Upper lobe of left lung (tissue), 4 donors: ENCODE data around the gene SND1.

ENCODE experiments used
- EP300 ChIP-seq, 4 donors: sonication (generic); formaldehyde crosslinking; IDR thresholded peaks; one replicate each; pipeline ENCODE4 v1.5.1; 2017; ENCODE audit warnings: antibody characterized with exemption in 4 of 4, control low read depth in 2 of 4
- POLR2A ChIP-seq, 4 donors: fragments of 450-650 bp; IDR thresholded peaks; one replicate each; pipeline ENCODE4 v1.5.1; 2016 to 2017; ENCODE audit warnings: antibody characterized with exemption in 4 of 4, mild to moderate bottlenecking in 2 of 4
- TF ChIP-seq, protein P1 (sequence below), 6 experiments: fragments of 450-650 bp in 4 of 6; fragments of 200-600 bp in 2 of 6; sonication (generic) in 2 of 6; IDR thresholded peaks; one replicate each; pipeline ENCODE4 v1.5.1; 2016 to 2019; ENCODE audit warnings: antibody characterized with exemption in 6 of 6

- TF ChIP-seq, protein P1, sequence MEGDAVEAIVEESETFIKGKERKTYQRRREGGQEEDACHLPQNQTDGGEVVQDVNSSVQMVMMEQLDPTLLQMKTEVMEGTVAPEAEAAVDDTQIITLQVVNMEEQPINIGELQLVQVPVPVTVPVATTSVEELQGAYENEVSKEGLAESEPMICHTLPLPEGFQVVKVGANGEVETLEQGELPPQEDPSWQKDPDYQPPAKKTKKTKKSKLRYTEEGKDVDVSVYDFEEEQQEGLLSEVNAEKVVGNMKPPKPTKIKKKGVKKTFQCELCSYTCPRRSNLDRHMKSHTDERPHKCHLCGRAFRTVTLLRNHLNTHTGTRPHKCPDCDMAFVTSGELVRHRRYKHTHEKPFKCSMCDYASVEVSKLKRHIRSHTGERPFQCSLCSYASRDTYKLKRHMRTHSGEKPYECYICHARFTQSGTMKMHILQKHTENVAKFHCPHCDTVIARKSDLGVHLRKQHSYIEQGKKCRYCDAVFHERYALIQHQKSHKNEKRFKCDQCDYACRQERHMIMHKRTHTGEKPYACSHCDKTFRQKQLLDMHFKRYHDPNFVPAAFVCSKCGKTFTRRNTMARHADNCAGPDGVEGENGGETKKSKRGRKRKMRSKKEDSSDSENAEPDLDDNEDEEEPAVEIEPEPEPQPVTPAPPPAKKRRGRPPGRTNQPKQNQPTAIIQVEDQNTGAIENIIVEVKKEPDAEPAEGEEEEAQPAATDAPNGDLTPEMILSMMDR (IDR thresholded peaks at IDR 0.05) = no peak
- TF ChIP-seq POLR2A (IDR thresholded peaks at IDR 0.05) (no peak), EP300 (IDR thresholded peaks at IDR 0.05) (no peak)
Measured at GRCh38 chr7:128008141-128008540, 356.1 kb downstream of the SND1 start.
